Measurements from ENCODE around the gene ACTA2.

DNA sequence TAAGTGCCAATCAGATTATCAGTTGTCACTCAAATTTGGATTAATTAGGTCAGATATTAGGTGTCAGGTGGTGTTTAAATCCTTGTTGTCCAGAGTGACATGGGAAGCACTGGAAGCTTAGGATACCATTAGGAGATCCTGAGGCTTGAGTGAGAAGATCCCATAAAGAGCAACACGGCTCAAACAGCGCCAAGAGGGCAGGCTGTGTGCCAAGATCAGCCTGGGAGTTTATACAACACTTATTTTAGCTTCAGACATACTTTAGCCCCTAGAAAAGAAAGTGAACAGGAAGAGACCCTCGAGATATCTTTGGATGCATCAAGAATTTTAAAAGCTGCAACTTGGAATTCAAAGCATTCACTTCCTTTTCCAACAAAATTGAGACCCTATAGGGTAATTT lies 14.2 kb upstream of the ACTA2 start:
- TF ChIP-seq, protein P1, sequence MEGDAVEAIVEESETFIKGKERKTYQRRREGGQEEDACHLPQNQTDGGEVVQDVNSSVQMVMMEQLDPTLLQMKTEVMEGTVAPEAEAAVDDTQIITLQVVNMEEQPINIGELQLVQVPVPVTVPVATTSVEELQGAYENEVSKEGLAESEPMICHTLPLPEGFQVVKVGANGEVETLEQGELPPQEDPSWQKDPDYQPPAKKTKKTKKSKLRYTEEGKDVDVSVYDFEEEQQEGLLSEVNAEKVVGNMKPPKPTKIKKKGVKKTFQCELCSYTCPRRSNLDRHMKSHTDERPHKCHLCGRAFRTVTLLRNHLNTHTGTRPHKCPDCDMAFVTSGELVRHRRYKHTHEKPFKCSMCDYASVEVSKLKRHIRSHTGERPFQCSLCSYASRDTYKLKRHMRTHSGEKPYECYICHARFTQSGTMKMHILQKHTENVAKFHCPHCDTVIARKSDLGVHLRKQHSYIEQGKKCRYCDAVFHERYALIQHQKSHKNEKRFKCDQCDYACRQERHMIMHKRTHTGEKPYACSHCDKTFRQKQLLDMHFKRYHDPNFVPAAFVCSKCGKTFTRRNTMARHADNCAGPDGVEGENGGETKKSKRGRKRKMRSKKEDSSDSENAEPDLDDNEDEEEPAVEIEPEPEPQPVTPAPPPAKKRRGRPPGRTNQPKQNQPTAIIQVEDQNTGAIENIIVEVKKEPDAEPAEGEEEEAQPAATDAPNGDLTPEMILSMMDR (IDR thresholded peaks at IDR 0.05), result no peak
- TF ChIP-seq POLR2A (IDR thresholded peaks at IDR 0.05), result no peak
